ENCODE data around the gene STK39. TPM values are rescaled to one million over a fixed set of nuclear protein-coding genes. Genes with fewer than 3 reads are reported as not detected.

The STK39 gene
- total RNA-seq, 1 experiment from 2014 or later, result 18.3 TPM

- Histone ChIP-seq H3K4me3 (no peak overlapping the region), H3K36me3 (no peaks in the 10 kb centered on the region; the same call in 1 of the 2 replicates), H3K27me3 (replicated peaks) (no peaks in the 10 kb centered on the region), H3K4me1 (replicated peaks) (peaks cover 2% of the 10 kb centered on the region; the same call in 1 of the 2 replicates), H3K9me3 (replicated peaks) (no peaks in the 10 kb centered on the region), H3K27ac (no peak overlapping the region)
- DNase-seq (ENCODE audit: low read depth in 1 of 2, low spot score in 2 of 2), result no peak
Observed at GRCh38 chr2:168179592-168179991, 67.8 kb downstream of the STK39 start.

- no peak for DNase-seq (ENCODE audit: low read depth in 1 of 2, low spot score in 2 of 2)
- no peaks in the 10 kb centered on the region for H3K27me3 ChIP-seq (replicated peaks)
- H3K9me3 ChIP-seq (replicated peaks), result no peaks in the 10 kb centered on the region
- no peak overlapping the region for H3K4me3 ChIP-seq
- no peaks in the 10 kb centered on the region for H3K4me1 ChIP-seq (replicated peaks)
- H3K36me3 ChIP-seq, result no peaks in the 10 kb centered on the region; the same call in 1 of the 2 replicates
- no peak overlapping the region for H3K27ac ChIP-seq
Observed at GRCh38 chr2:168178520-168179324, 68.7 kb downstream of the STK39 start.

GRCh38 chr2:168176402-168176801 lies 71.0 kb downstream of the STK39 start:
- no peaks in the 10 kb centered on the region for H3K9me3 ChIP-seq (replicated peaks)
- H3K27me3 ChIP-seq (replicated peaks), result no peaks in the 10 kb centered on the region
- H3K4me3 ChIP-seq, result no peak overlapping the region
- no peaks in the 10 kb centered on the region; the same call in 1 of the 2 replicates for H3K36me3 ChIP-seq
- H3K27ac ChIP-seq, result no peak overlapping the region
- no peak for DNase-seq (ENCODE audit: low read depth in 1 of 2, low spot score in 2 of 2)
- no peaks in the 10 kb centered on the region for H3K4me1 ChIP-seq (replicated peaks)

GRCh38 chr2:168175469-168175868 lies 71.9 kb downstream of the STK39 start:
- Histone ChIP-seq H3K36me3 (no peaks in the 10 kb centered on the region), H3K4me1 (replicated peaks) (no peaks in the 10 kb centered on the region), H3K27me3 (replicated peaks) (no peaks in the 10 kb centered on the region), H3K4me3 (no peak overlapping the region), H3K9me3 (replicated peaks) (no peaks in the 10 kb centered on the region), H3K27ac (no peak overlapping the region)
- no peak for DNase-seq (ENCODE audit: low read depth in 1 of 2, low spot score in 2 of 2)

- H3K36me3 ChIP-seq, result no peaks in the 10 kb centered on the region
- no peaks in the 10 kb centered on the region for H3K4me1 ChIP-seq (replicated peaks)
- DNase-seq (ENCODE audit: low read depth in 1 of 2, low spot score in 2 of 2), result no peak
Observed at GRCh38 chr2:168174756-168175155, 72.6 kb downstream of the STK39 start.

GRCh38 chr2:168172071-168172470 lies 75.3 kb downstream of the STK39 start:
- Histone ChIP-seq H3K4me3 (no peak overlapping the region), H3K27me3 (replicated peaks) (no peaks in the 10 kb centered on the region)
- DNase-seq (ENCODE audit: low read depth in 1 of 2, low spot score in 2 of 2), result no peak

More at GRCh38 chr2:168174756-168175155, 72.6 kb downstream of the STK39 start:
- H3K9me3 ChIP-seq (replicated peaks), result no peaks in the 10 kb centered on the region
- H3K27ac ChIP-seq, result no peak overlapping the region
- no peaks in the 10 kb centered on the region for H3K27me3 ChIP-seq (replicated peaks)
- H3K4me3 ChIP-seq, result no peak overlapping the region

GRCh38 chr2:168171059-168171762 lies 76.2 kb downstream of the STK39 start:
- no peak overlapping the region for H3K4me3 ChIP-seq
- no peaks in the 10 kb centered on the region for H3K27me3 ChIP-seq (replicated peaks)
- H3K9me3 ChIP-seq (replicated peaks), result no peaks in the 10 kb centered on the region
- H3K27ac ChIP-seq, result no peak overlapping the region
- no peaks in the 10 kb centered on the region for H3K4me1 ChIP-seq (replicated peaks)
- DNase-seq (ENCODE audit: low read depth in 1 of 2, low spot score in 2 of 2), result no peak
- H3K36me3 ChIP-seq, result peaks cover 6% of the 10 kb centered on the region; the same call in 1 of the 2 replicates

More at GRCh38 chr2:168172071-168172470, 75.3 kb downstream of the STK39 start:
- no peak overlapping the region for H3K27ac ChIP-seq
- H3K36me3 ChIP-seq, result no peaks in the 10 kb centered on the region
- no peaks in the 10 kb centered on the region for H3K9me3 ChIP-seq (replicated peaks)
- H3K4me1 ChIP-seq (replicated peaks), result no peaks in the 10 kb centered on the region

- Histone ChIP-seq H3K9me3 (replicated peaks) (no peaks in the 10 kb centered on the region), H3K27ac (no peak overlapping the region)
- DNase-seq (ENCODE audit: low read depth in 1 of 2, low spot score in 2 of 2), result no peak
Observed at GRCh38 chr2:168169097-168169745, 78.2 kb downstream of the STK39 start.

GRCh38 chr2:168167511-168168263 lies 79.7 kb downstream of the STK39 start:
- Histone ChIP-seq H3K36me3 (peaks cover 9% of the 10 kb centered on the region; the same call in 1 of the 2 replicates), H3K4me1 (replicated peaks) (no peaks in the 10 kb centered on the region), H3K27ac (no peak overlapping the region), H3K27me3 (replicated peaks) (no peaks in the 10 kb centered on the region), H3K9me3 (replicated peaks) (no peaks in the 10 kb centered on the region), H3K4me3 (no peak overlapping the region)
- DNase-seq (ENCODE audit: low read depth in 1 of 2, low spot score in 2 of 2), result no peak

More at GRCh38 chr2:168169097-168169745, 78.2 kb downstream of the STK39 start:
- no peaks in the 10 kb centered on the region for H3K4me1 ChIP-seq (replicated peaks)
- H3K36me3 ChIP-seq, result peaks cover 9% of the 10 kb centered on the region; the same call in 1 of the 2 replicates
- no peaks in the 10 kb centered on the region for H3K27me3 ChIP-seq (replicated peaks)
- H3K4me3 ChIP-seq, result no peak overlapping the region

GRCh38 chr2:168166902-168167510 lies 80.4 kb downstream of the STK39 start:
- no peaks in the 10 kb centered on the region for H3K9me3 ChIP-seq (replicated peaks)
- peaks cover 9% of the 10 kb centered on the region; the same call in 1 of the 2 replicates for H3K36me3 ChIP-seq
- H3K27ac ChIP-seq, result no peak overlapping the region
- DNase-seq (ENCODE audit: low read depth in 1 of 2, low spot score in 2 of 2), result no peak
- H3K4me3 ChIP-seq, result no peak overlapping the region
- H3K27me3 ChIP-seq (replicated peaks), result no peaks in the 10 kb centered on the region
- H3K4me1 ChIP-seq (replicated peaks), result no peaks in the 10 kb centered on the region

- H3K9me3 ChIP-seq (replicated peaks), result no peaks in the 10 kb centered on the region
- H3K36me3 ChIP-seq, result peaks cover 9% of the 10 kb centered on the region; the same call in 1 of the 2 replicates
- H3K27me3 ChIP-seq (replicated peaks), result no peaks in the 10 kb centered on the region
- no peak for DNase-seq (ENCODE audit: low read depth in 1 of 2, low spot score in 2 of 2)
- H3K27ac ChIP-seq, result no peak overlapping the region
- no peaks in the 10 kb centered on the region for H3K4me1 ChIP-seq (replicated peaks)
- no peak overlapping the region for H3K4me3 ChIP-seq
Observed at GRCh38 chr2:168165985-168166901, 81.2 kb downstream of the STK39 start.

GRCh38 chr2:168165397-168165796 lies 82.0 kb downstream of the STK39 start:
- no peak overlapping the region for H3K4me3 ChIP-seq
- peaks cover 15% of the 10 kb centered on the region for H3K36me3 ChIP-seq
- no peak for DNase-seq (ENCODE audit: low read depth in 1 of 2, low spot score in 2 of 2)
- no peak overlapping the region for H3K27ac ChIP-seq
- no peaks in the 10 kb centered on the region for H3K9me3 ChIP-seq (replicated peaks)
- no peaks in the 10 kb centered on the region for H3K27me3 ChIP-seq (replicated peaks)
- H3K4me1 ChIP-seq (replicated peaks), result no peaks in the 10 kb centered on the region

Data from SJSA1 (cell line).